ENCODE measurements around the gene GGT5. TPM values are rescaled to one million over a fixed set of nuclear protein-coding genes. Genes with fewer than 3 reads are reported as not detected.

The GGT5 gene
- total RNA-seq, 1 experiment from 2014 or later = 0.28 TPM

DNA sequence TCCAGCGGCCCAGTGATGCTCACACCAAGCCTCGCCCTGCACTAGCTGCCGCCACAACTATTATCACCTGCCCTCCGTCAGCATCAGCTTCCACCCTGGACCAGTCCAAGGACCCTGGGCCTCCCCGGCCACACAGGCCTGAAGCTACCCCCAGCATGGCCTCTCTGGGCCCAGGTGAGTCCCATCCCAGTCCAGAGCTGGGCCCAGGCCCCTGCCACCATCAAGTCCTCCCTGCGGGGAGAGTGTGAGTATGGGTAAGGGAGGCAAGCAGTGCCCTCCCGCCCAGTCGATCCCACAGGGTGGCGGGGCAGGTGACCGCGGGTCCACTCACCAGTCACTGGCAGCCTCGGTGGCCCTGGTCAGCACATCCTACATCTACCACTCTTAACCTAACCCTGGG lies 73.1 kb downstream of the GGT5 start:
- Mint-ChIP-seq H3K27ac (ENCODE audit: unreplicated experiment) (no peak overlapping the region), H3K36me3 (ENCODE audit: insufficient read depth, unreplicated experiment) (peaks cover 19% of the 10 kb centered on the region), H3K9me3 (ENCODE audit: low read depth, unreplicated experiment) (no peaks in the 10 kb centered on the region), H3K27me3 (ENCODE audit: unreplicated experiment) (no peaks in the 10 kb centered on the region), H3K4me1 (ENCODE audit: low read depth, unreplicated experiment) (no peaks in the 10 kb centered on the region), H3K4me3 (ENCODE audit: low read depth, unreplicated experiment) (no peak overlapping the region)
- CTCF ChIA-PET = no interaction called here
- no TSS peak for BruUV-seq (replicated peaks)
- intact Hi-C loops (cut with micrococcal nuclease; ENCODE audit: unreplicated experiment) = no loop called here
- TF ChIP-seq, protein P1, sequence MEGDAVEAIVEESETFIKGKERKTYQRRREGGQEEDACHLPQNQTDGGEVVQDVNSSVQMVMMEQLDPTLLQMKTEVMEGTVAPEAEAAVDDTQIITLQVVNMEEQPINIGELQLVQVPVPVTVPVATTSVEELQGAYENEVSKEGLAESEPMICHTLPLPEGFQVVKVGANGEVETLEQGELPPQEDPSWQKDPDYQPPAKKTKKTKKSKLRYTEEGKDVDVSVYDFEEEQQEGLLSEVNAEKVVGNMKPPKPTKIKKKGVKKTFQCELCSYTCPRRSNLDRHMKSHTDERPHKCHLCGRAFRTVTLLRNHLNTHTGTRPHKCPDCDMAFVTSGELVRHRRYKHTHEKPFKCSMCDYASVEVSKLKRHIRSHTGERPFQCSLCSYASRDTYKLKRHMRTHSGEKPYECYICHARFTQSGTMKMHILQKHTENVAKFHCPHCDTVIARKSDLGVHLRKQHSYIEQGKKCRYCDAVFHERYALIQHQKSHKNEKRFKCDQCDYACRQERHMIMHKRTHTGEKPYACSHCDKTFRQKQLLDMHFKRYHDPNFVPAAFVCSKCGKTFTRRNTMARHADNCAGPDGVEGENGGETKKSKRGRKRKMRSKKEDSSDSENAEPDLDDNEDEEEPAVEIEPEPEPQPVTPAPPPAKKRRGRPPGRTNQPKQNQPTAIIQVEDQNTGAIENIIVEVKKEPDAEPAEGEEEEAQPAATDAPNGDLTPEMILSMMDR (IDR thresholded peaks at IDR 0.05; ENCODE audit: unreplicated experiment) = no peak
- DNase-seq = no peak

DNA sequence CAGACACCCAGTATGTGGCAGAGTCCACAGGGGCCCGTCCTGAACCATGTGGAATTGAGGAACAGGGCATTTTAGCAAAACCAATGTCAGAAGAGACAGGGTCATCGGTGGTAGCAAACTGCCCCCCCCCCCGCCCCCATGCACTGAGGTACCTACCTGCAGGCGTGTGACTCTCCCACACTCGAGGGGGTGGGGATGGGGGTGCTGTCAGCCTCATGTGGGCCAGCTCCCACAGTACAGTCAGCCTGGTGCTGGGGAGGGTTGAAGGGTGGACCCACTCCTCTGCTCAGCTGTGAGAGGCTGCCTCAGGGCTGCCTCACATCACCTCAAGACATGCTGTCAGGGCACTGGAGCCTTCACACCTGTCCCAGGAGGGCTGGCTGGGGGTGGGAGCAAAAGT lies 74.2 kb downstream of the GGT5 start:
- intact Hi-C loops (cut with micrococcal nuclease; ENCODE audit: unreplicated experiment) = no loop called here
- no peak overlapping the region for H3K4me3 Mint-ChIP-seq (ENCODE audit: low read depth, unreplicated experiment)
- H3K36me3 Mint-ChIP-seq (ENCODE audit: insufficient read depth, unreplicated experiment) = peaks cover 27% of the 10 kb centered on the region
- no peaks in the 10 kb centered on the region for H3K9me3 Mint-ChIP-seq (ENCODE audit: low read depth, unreplicated experiment)
- no peaks in the 10 kb centered on the region for H3K27me3 Mint-ChIP-seq (ENCODE audit: unreplicated experiment)
- TF ChIP-seq, protein P1 (IDR thresholded peaks at IDR 0.05; ENCODE audit: unreplicated experiment) = no peak
- no TSS peak for BruUV-seq (replicated peaks)
- H3K4me1 Mint-ChIP-seq (ENCODE audit: low read depth, unreplicated experiment) = no peaks in the 10 kb centered on the region
- CTCF ChIA-PET = interaction anchor here (1.4 kb wide), 1 partner anchor 16 kb away, joined by 3 read pairs; no protein-coding TSS in a partner anchor
- no peak overlapping the region for H3K27ac Mint-ChIP-seq (ENCODE audit: unreplicated experiment)
- DNase-seq = no peak

DNA sequence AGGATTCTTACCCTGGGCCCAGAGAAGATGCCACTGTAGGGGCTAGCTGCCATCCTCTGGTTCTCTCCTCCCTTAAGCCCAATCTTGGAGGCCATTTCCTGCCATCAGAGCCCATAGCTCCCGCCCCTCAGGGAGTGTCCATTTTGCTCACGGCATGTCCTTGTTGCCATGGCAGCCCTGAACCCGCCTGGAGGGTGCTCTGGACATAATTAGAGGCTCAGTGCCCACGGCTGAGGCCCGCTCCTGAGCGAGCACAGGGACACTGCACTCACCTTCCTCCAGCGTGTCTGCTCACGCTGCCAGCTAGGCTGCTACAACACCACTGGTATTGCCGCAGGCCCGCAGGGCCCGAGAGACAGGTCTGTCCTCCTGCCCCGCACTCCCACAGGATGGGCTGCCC lies 74.7 kb downstream of the GGT5 start:
- TF ChIP-seq, protein P1 (IDR thresholded peaks at IDR 0.05; ENCODE audit: unreplicated experiment) = no peak
- Mint-ChIP-seq H3K36me3 (ENCODE audit: insufficient read depth, unreplicated experiment) (peaks cover 27% of the 10 kb centered on the region), H3K9me3 (ENCODE audit: low read depth, unreplicated experiment) (no peaks in the 10 kb centered on the region), H3K27me3 (ENCODE audit: unreplicated experiment) (no peaks in the 10 kb centered on the region), H3K4me1 (ENCODE audit: low read depth, unreplicated experiment) (no peaks in the 10 kb centered on the region), H3K4me3 (ENCODE audit: low read depth, unreplicated experiment) (no peak overlapping the region), H3K27ac (ENCODE audit: unreplicated experiment) (no peak overlapping the region)
- intact Hi-C loops (cut with micrococcal nuclease; ENCODE audit: unreplicated experiment) = no loop called here
- no peak for DNase-seq
- CTCF ChIA-PET = interaction anchor here (1.4 kb wide), 1 partner anchor 15 kb away, joined by 3 read pairs; no protein-coding TSS in a partner anchor
- BruUV-seq (replicated peaks) = no TSS peak

Other genes with a start within 250 kb of the GGT5 start
- gene GSTT4, start 239.6 kb downstream of the GGT5 start, total RNA-seq (2022) = not detected in 2 replicates
- gene CABIN1, start 233.8 kb downstream of the GGT5 start, total RNA-seq (2022) = 57.0 and 59.3 TPM in 2 replicates
- 2.5 and 3.1 TPM in 2 replicates for gene SUSD2, start 63.6 kb downstream of the GGT5 start, total RNA-seq (2022)
- 52.2 and 53.4 TPM in 2 replicates for gene SPECC1L, start 25.7 kb upstream of the GGT5 start, total RNA-seq (2022)
- gene ADORA2A, start 182.5 kb upstream of the GGT5 start, total RNA-seq (2022) = 2.4 and 2.9 TPM in 2 replicates